H1 (cell line): Measurements from ENCODE around the gene MYLK4. TPM values are rescaled to one million over a fixed set of nuclear protein-coding genes. Genes with fewer than 3 reads are reported as not detected.

Experiments used
- polyA plus RNA-seq, 7 experiments: library from polyadenylated mRNA; depleted of rRNA in 3 of 7; stranded (reverse) in 5 of 7; unstranded in 2 of 7; fragments of >200 nt in 5 of 7; fragments of 200-250 nt in 2 of 7; gene quantifications; 1 replicate in 5 of 7; 2 replicates in 1 of 7; 4 replicates in 1 of 7; pipeline versions ENCODE4 v1.2.1 to v1.2.3, GENCODE V29; 2011 to 2013; ENCODE audit warnings: missing spikeins in 2 of 7, mixed read lengths in 2 of 7
- total RNA-seq: library from RNA; stranded (reverse); fragmentation: NEBNext Ultra II Directional; extraction: Animal tissue kit (Norgen Biotek cat#: 25700); gene quantifications from 2 replicates; pipeline ENCODE4 v1.2.1, GENCODE V29; 2021
- TF ChIP-seq, protein P1 (sequence below): IDR thresholded peaks from 2 replicates; pipeline ENCODE4 v1.6.1; 2012; ENCODE audit warnings: inconsistent platforms

MYLK4 gene
- total and polyA plus RNA-seq, 2 of the 8 experiments (the other 6 are each of a cell fraction or from before 2014, with no cell fraction given) = 0.11 to 0.17 TPM

DNA sequence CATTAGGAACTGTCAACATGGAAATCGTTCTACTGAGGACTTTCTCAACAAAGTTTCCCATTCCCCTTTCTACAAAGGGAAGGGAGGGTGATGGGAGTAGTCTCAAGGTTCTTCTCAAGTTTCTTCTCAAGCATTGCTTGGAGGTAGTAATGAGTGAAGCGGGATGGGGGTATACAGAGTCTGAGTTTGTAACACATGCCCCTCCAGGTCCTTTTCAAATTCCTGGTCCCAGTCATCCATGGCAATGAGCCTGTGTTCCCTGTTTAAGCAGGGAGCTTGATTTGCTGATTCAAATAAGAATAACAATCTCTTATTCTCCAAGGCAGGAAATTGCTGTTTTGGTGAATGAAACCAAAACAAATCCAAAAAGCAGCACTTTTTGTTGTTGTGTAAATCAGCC is 45.5 kb downstream of the MYLK4 start (continued):
- TF ChIP-seq, protein P1, sequence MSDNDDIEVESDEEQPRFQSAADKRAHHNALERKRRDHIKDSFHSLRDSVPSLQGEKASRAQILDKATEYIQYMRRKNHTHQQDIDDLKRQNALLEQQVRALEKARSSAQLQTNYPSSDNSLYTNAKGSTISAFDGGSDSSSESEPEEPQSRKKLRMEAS = no peak
